GM21515 (cell line): ENCODE results near the gene IPO13.
A peak's percentile ranks its signal among the peaks of the same experiment; 100 is the strongest.

Experiments
- ATAC-seq: cut with Tn5 transposase; IDR thresholded peaks from one replicate; pipeline ENCODE4 v1.9.1; 2021; ENCODE audit not compliant: unreplicated experiment

The IPO13 gene

GRCh38 chr1:43946236-43947060 is at the start of gene IPO13:
Gene IPO13, plus strand, starts transcription at chr1:43946950. Its CDS starts 651 bp downstream, at chr1:43947601.
- peak; percentile 89 for ATAC-seq

GRCh38 chr1:43898981-43899380 is 47.8 kb upstream of the IPO13 start:
- ATAC-seq = no peak

GRCh38 chr1:43900386-43900785 is 46.4 kb upstream of the IPO13 start:
- no peak for ATAC-seq

GRCh38 chr1:43901196-43901961 is 45.4 kb upstream of the IPO13 start:
- no peak for ATAC-seq

GRCh38 chr1:43902058-43902831 is 44.5 kb upstream of the IPO13 start:
- no peak for ATAC-seq

GRCh38 chr1:43904660-43905551 is 41.8 kb upstream of the IPO13 start:
- ATAC-seq = no peak

- ATAC-seq = no peak
Observed at GRCh38 chr1:43908226-43908625, 38.5 kb upstream of the IPO13 start.

GRCh38 chr1:43908858-43909257 is 37.9 kb upstream of the IPO13 start:
- ATAC-seq = no peak

GRCh38 chr1:43910343-43910742 is 36.4 kb upstream of the IPO13 start:
- ATAC-seq = no peak

- no peak for ATAC-seq
Observed at GRCh38 chr1:43912607-43913006, 34.1 kb upstream of the IPO13 start.

GRCh38 chr1:43913051-43913501 is 33.7 kb upstream of the IPO13 start:
- no peak for ATAC-seq

GRCh38 chr1:43913666-43914360 is 32.9 kb upstream of the IPO13 start:
- no peak for ATAC-seq

GRCh38 chr1:43914576-43915525 is 31.9 kb upstream of the IPO13 start:
- no peak for ATAC-seq

- ATAC-seq = no peak
Observed at GRCh38 chr1:43919906-43920305, 26.8 kb upstream of the IPO13 start.

GRCh38 chr1:43921022-43921421 is 25.7 kb upstream of the IPO13 start:
- no peak for ATAC-seq

- ATAC-seq = no peak
Observed at GRCh38 chr1:43924516-43924915, 22.2 kb upstream of the IPO13 start.

- ATAC-seq = no peak
Observed at GRCh38 chr1:43925846-43926245, 20.9 kb upstream of the IPO13 start.

GRCh38 chr1:43930168-43930948 is 16.4 kb upstream of the IPO13 start:
- no peak for ATAC-seq
